GM10847 (cell line): Measurements from ENCODE around the gene ERN2.

ENCODE experiments used
- POLR2A ChIP-seq: IDR thresholded peaks from 2 replicates; pipeline ENCODE4 v1.6.1; 2011; ENCODE audit not compliant: insufficient read length; ENCODE audit errors: extremely low read depth

ERN2 gene

DNA sequence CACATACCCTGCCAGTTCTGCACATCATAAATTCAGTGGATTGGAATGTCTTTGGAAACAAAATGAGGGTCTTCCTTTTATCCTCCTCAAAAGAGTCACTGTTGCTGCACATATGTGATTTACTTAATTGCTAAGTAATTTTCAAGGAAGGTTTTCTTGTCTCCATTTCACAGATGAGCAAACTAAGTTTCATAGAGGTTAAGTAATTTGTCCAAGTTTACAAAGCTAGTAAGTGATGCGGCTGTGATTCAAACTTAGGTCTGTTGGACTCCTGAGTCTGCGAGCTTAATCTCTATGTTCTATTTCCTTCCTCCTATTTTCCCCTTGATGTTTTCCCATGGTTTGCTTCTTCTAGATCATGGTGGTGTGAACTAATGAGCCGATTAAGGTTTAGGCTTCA lies 13.7 kb upstream of the ERN2 start:
- TF ChIP-seq POLR2A: no peak

DNA sequence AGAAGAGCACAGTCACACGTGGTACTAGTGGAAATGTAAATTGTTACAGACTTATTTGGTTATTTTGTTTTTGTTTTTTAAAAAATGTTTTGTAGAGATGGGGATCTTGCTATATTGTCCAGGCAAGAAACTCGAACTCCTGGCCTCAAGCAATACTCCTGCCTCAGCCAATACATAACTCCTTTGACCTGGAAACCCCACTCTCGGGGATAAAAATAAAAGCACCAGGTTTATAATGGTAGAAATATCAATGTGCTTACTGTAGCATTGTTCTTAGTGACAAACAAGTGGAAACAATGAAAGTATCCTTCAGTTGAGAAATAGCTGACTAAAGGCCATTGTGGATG lies 11.7 kb upstream of the ERN2 start:
- TF ChIP-seq POLR2A: no peak

GRCh38 chr16:23724096-23724784 lies 11.2 kb upstream of the ERN2 start:
- no peak for TF ChIP-seq POLR2A

DNA sequence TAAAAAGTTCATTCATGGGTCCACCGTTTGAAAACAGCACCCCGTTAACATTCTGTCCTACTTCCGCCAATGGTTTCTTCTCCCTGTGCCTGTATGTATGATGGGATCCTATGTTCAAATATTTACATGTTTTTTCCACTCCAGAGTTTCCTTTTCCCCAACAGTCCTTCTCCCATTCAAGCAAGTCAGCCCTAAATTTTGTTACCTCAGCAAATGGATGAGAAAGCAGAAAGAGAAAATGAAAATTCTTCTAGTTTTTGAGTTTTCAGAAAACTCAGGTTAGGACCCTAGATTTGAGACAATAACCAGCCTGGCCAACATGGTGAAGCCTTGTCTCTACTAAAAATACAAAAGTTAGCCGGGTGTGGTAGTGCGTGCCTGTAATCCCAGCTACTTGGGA lies 3.5 kb upstream of the ERN2 start:
- TF ChIP-seq POLR2A: no peak

- TF ChIP-seq POLR2A: no peak
Observed at GRCh38 chr16:23711785-23712184, 1.2 kb downstream of the ERN2 start.

DNA sequence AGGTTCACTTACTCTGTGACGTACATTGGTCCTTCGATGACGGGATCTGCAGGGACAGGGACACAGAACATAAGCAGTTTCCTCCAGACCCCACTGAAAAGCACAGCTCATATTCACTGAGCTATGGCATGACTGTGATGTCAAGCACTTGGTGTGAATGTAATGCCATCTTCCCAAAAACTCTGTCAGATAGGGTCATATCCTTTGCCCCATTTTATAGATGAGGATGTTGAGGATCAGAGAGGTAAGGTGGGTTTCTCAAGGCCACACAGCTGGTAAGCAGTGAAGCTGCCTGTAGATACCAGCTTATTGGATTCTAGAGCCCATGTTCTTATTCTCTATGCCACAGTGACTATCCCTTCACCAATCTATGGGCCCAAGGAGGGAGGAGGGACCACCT lies 2.5 kb downstream of the ERN2 start:
- TF ChIP-seq POLR2A: no peak

DNA sequence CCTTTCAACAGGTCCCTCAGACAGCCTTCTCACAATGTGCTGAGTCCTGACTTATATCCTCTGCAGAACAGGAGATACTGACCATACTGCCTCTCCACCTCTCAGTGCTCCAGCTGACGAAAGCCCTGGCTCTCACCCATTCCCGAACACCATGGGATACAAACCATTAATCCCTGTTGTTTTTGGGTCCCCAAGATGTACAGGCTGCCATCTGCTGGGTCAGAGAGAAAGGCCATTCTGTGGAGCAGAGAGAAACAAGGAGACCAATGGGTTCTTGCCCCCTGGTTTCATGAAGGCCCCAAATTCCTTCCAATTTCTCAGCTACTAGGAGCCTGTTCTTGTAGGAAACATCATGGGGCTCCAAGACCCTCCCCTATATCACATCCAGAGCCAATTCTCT lies 3.0 kb downstream of the ERN2 start:
- TF ChIP-seq POLR2A: no peak

DNA sequence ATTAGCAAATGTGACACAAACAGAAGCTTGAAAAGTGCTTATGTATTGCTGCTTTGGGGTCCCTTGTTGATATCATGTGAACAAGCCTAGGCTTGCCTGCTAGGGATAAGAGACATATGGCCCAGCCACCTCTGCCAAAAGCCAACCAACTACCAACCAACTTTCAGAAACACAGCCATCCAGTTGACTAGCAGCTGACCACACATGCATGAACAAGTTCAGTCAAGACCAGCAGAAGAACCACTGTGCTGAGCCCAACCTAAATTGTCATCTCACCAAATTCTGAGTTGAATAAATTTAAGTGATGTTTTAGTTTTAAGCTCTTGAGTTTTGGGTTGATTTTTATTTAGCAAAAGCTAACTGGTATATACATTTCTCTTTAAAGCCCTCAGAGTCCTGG lies 3.5 kb downstream of the ERN2 start:
- no peak for TF ChIP-seq POLR2A

GRCh38 chr16:23706439-23706838 lies 6.6 kb downstream of the ERN2 start:
- no peak for TF ChIP-seq POLR2A

DNA sequence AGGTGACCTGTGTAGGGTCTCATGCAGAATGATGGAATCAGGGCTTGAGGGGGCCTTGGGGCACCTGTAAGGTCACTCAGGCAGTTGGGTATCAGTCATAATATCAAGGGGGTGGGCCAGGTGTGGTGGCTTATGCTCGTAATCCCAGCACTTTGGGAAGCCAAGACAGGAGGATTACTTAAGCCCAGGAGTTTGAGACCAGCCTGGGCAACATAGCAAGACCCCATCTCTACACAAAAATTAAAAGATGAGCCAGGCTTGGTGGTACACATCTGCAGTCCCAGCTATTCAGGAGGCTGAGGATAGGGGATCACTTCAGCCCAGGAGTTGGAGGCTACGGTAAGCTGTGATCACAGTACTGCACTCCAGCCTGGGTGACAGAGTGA lies 7.5 kb downstream of the ERN2 start:
- TF ChIP-seq POLR2A: no peak

- TF ChIP-seq POLR2A: no peak
Observed at GRCh38 chr16:23704772-23705516, 8.1 kb downstream of the ERN2 start.

DNA sequence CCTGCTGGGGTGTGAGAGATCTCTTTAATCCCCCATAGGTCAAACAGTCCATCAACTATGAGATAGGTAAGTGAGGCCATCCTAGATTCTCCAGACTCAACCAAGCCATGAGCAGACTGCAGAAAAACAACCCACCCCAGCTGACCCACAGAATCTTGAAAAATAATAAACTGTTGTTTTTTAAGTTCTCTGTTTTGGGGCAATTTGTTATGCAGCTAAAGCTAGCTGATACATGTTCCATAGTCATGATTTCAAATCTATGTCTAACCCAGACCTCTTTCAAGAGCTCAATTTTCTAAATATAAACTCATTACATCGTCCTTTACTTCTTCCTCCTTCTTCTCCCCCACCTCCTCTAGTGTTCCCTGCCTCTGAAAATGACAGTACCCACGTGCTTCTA lies 10.1 kb downstream of the ERN2 start:
- no peak for TF ChIP-seq POLR2A

GRCh38 chr16:23701045-23701444 lies 12.0 kb downstream of the ERN2 start:
- no peak for TF ChIP-seq POLR2A

DNA sequence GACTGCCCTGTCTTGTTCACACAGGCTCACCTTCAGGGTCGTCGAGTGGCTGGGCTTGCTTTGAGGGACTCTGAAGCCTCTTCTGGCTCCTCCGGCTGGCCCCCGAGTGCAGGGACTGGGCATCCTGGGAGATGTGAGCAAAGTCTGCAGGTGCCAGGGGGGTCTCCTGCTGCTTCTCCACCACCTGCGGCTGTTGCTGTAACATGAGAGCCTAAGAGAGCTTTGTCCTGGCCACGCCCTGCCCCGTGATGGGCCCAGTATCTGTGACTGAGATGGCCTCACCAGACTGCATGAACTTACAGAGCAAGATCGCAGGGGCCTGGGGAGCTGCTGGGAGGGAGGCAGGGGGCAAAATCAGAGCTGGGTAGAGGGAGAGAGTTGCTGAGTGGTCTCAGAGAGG lies 12.5 kb downstream of the ERN2 start:
- TF ChIP-seq POLR2A: no peak

- no peak for TF ChIP-seq POLR2A
Observed at GRCh38 chr16:23700093-23700492, 12.9 kb downstream of the ERN2 start.

GRCh38 chr16:23699100-23699499 lies 13.9 kb downstream of the ERN2 start:
- TF ChIP-seq POLR2A: no peak

- no peak for TF ChIP-seq POLR2A
Observed at GRCh38 chr16:23695756-23696155, 17.3 kb downstream of the ERN2 start.
